ENCODE measurements around the gene DNMT3A.
"Not testable (repeated sequence)": the region's sequence is repeated elsewhere in the genome, so short reads cannot be mapped to it uniquely, and the experiment has no call there.

Gene DNMT3A

GRCh38 chr2:25230198-25230947 lies 111.4 kb downstream of the DNMT3A start:
- DNase-seq, result no peak

DNA sequence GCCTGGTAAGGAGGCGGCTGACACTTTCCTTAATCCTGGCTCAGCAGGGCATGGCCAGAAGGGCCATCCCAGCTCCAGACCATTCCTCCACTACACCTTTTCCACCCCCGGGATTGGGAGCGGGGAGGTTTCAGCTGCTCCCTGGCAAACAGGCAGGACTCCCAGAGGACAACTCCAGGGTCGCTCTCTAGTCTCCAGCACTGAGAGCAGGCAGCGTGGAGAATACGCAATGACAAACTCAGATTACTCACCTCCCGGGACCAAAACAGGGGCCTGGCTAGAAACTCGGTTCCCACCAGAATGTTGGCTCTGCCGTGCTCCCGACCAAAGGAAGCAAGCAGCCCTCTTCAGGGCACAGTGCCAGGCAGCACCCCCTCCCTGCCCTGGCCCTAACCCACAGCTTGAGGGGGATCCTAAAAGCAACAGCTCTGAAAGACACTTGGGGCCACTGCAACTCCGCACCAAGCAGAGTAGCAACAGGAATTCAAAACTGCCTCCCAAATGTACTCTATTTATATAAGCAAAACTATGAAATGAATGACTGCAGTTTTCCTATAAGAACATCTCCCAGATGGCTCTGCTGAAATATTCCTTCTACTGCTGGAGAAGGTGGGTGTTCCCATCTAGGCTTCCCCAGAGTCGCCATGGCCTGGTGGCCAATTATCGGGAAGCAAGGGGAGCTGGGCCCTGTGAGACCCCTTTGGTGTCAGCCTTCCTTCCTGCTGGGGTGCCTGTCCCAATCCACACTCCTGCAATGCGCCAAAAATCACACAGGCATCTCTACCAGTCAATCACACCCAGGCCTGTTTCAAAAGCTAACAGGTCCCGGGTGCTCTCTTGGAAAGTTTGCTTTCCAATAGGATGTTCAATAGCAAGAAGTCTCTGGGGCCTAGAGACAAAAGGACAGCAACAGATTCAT lies 112.2 kb downstream of the DNMT3A start:
- DNase-seq, result no peak

GRCh38 chr2:25228848-25229278 lies 112.9 kb downstream of the DNMT3A start:
- peak in 4 of 6 experiments; percentile 8 to 30 (median 12) for DNase-seq

- no peak for DNase-seq
Observed at GRCh38 chr2:25227576-25227975, 114.1 kb downstream of the DNMT3A start.

DNA sequence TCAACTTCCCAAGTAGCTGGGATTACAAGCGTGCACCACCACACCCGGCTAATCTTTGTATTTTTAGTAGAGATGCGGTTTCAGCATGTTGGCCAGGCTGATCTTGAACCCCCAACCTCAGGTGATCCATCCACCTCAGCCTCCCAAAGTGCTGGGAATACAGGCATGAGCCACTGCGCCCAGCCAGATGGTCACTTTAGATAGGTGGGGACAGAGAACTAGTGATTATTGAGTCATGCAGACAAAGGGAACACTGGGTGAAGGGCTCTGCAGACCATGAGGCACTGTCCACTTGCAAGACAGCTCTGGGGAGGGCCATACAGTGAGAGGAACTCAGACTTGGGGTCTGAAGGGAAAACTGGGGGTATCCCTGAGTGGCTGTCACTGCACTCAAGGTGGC lies 114.9 kb downstream of the DNMT3A start:
- DNase-seq, result no peak

GRCh38 chr2:25222477-25223121 lies 119.1 kb downstream of the DNMT3A start:
- no peak for DNase-seq

- DNase-seq, result no peak
Observed at GRCh38 chr2:25221579-25221978, 120.1 kb downstream of the DNMT3A start.

DNA sequence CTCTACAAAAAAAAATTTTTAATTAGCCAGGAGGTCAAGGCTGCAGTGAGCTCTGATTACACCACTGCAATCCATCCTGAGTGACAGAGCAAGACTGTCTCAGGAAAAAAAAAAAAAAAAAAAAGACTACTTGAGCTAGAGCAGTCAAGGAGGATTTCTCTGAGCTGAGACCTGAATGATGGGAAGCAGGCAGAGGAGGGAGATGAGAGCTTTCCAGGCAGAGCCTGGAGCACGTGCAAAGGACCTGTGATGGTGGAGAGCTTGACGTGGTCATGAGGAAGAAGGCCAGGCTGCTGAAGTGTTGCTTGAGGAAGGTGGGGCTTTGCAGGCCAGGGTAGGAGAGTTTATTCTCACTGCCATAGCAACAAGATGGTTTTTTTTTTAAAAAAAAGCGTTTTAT lies 121.4 kb downstream of the DNMT3A start:
- no peak for DNase-seq

GRCh38 chr2:25219621-25220020 lies 122.1 kb downstream of the DNMT3A start:
- no peak for DNase-seq

DNA sequence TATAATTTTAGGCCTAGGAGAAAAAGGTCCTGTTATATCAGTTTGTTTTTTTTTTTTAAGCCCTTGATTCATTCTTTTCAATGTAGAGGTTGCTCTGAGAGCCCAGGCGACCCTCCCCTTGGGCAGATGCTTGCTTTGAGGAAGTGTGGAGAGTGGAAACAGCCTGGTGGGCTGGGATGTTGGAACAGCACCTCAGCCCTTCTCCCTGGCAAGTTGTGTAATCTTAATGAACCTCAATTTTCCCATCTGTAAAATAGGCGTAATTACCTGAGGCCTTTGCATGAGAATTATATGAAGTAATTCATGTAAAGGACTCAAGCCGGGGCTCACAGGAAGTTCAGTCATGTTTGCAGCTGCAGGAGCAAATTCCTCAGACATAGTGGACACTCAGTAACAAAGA lies 123.6 kb downstream of the DNMT3A start:
- DNase-seq, result no peak

DNA sequence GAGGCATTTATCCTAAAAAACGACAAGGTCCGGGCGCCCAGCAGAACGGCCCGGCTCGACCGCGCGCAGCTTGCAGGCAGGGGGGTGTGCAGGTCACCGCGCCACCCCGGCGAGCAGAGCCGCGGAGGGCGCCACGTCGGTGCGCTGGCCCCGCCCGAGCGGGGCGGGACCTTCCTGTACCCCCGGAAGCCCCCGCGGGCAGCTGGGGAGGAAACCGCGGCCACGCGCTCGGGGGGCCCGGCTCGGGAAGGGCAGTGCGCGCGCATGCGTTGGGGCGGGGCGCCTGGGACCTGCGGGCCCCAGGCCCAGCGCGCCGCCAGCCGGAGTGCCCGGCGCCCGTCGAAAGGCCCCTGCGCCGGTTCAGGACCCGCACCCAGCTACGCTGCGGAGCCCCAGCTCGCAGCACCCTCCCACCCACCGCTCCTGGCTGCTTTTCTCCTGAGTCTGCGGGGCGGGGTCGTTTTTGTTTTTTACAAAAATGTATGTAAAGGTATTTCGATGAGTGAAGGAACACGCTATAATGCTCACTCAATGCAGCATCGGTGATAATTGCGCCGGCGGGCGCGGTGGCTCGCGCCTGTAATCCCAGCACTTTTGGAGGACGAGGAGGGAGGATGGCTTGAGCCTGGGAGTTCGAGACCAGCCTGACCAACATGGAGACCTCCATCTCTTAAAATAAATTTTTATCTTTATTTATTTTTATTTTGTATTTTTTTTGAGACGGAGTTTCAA lies 125.6 kb downstream of the DNMT3A start:
- DNase-seq, result peak; percentile 68 to 83 (median 75)

DNA sequence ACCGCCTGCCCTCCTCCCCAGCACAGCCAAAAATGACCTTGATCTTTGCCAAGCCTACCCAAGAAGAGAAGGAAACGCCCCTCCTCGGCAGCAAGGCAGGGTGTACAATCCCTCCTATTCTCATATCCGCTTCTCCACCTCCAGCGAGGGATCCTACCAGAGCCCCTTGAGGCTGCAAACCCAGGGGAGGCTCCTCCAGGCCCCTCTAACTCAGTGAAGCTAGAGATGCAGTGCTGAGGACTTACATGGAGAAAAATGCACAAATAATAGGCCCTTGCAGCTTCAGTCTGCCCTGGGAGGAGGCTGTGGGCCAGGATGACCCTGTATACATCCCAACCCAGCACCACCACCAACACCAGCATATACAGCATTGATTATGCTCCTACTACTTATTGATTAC lies 126.5 kb downstream of the DNMT3A start:
- no peak for DNase-seq

- no peak for DNase-seq
Observed at GRCh38 chr2:25213229-25213628, 128.5 kb downstream of the DNMT3A start.

DNA sequence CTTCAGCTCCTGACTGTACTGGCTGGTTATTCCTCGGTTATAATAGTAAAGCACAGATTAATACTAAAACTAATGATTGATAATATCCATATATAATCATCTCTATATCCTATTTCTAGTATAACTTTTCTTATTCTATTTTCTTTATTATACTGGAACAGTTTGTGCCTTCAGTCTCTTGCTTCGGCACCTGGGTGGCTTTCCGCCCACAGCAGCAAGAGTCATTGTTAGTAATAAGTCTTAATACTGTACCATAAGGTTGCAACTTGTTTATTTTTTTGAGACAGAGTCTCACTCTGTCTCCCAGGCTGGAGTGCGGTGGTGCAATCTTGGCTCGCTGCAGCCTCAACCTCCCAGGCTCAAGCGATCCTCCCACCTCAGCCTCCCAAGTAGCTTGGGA lies 130.8 kb downstream of the DNMT3A start:
- DNase-seq, result not testable (repeated sequence)

DNA sequence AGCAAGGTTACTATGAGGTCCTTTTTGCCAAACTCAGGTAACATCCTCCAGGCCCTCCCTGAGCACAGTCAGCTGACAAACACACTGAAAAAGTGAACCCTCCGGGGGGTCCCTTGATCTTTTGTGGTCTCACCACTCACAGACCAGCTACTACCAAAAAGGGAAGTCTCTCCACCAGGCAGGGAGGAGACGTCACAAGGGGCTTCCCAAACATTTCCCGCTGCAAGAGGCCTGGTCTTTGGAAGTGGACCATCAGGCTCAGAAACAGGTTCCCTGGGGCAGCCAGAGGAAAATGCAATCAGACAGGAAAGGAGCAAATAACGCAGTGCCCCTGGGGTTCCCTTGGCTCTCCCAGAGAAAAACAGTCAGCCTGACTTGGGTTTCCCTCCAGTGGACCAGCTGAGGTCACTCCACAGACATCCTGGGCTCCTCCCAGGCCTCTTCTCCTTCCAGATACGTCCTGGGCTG lies 134.6 kb downstream of the DNMT3A start:
- no peak for DNase-seq

DNA sequence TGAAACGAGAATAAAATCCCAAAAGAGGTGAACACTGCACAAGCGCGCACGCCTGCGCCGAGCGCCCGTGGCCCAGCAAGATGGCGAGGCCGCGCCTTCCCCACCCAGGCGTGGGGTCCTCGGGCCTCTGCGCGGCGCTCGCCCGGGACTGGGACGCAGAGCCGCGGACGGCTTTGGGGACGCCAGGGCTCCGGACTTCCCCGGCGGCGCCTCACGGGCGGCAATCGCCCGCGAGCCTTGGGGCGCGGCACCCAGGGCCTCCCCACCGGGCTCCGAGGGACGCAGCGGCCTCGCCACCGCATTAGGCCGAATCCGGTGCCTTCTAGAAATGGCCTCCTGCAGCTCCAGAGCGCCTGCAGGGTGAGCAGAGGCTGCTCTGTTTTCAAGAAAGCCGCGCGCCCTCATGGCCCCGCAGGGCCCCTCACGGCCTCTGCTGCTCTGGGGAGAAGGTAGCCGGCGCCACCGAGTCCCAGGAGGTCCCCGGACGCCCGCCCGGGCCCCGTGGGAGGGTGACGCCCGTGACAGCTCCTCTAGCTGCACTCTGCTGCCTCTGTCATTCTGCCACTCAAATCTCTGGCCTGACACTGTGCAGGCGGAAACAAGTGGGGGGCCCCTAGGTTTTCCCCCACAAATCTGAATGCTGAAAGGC lies 137.4 kb downstream of the DNMT3A start:
- peak in 1 of 6 experiments; percentile 9 for DNase-seq

- no peak for DNase-seq
Observed at GRCh38 chr2:25202275-25202674, 139.4 kb downstream of the DNMT3A start.

DNA sequence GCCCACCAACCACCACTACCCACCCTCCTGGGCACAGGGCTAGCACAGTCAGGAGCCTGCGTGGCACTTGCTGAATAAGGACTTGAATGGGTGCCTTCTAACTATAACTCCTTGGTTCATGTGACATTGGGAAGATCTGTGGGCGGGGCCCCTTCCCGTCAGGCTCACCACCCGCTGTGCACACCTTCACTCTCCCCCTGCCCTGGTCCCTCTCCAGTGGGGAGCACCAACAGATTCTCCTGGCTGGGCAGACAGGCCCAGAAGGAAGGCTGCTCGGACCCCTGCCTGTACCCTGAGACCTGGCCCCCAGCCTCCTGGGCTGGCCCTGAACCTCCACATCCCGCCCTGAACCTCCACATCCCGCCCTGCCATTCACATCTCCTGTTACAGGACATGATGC lies 139.9 kb downstream of the DNMT3A start:
- no peak for DNase-seq

- DNase-seq, result no peak
Observed at GRCh38 chr2:25201265-25201664, 140.5 kb downstream of the DNMT3A start.

DNA sequence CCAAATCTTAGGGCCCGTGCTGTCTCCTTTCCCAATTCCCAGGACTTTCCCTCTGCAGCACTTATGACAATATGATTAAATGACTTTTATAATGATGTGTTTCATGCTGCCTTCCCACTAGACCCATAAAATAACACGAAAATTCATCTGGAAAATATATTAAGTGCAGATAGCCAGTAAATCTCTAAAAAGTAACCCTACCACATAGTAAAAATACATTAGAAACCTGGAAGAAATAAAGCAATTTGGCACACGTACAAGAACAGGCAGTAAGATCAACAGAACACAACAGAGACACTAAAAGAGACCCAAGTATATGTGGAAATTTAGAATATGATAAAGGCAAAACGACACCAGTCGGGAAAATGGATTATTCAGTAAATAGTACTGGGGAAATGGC lies 143.1 kb downstream of the DNMT3A start:
- no peak for DNase-seq

DNA sequence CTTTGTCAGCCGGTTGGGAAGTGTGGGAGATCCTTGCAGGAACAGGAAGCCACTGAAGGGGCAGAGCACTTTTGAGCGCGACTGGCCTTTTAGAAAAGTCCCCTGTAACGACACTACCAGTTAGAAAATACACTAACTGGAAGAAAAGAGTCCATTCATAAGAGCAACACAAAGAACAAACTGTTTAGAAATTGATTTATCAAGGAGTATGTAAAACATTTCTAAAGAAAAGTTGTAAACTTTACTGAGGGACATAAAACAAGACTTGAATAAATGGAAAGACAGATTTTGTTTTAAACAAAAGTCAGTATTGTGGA lies 143.6 kb downstream of the DNMT3A start:
- DNase-seq, result no peak
